Immature natural killer cell (primary cell): ENCODE data around the gene GAS6. TPM values are rescaled to one million over a fixed set of nuclear protein-coding genes. Genes with fewer than 3 reads are reported as not detected.

Experiments
- DNase-seq, 3 donors: peaks; one replicate each; pipeline ENCODE4 v3.0.0; 2022; ENCODE audit warnings: mixed read lengths in 1 of 3
- H3K27ac Mint-ChIP-seq, 6 donors: one replicate each; pipeline ENCODE4 v1.8.0; 2020; ENCODE audit warnings: mixed read lengths in 6 of 6, mild to moderate bottlenecking in 5 of 6, inconsistent platforms in 4 of 6, moderate library complexity in 3 of 6
- H3K27me3 Mint-ChIP-seq, 3 donors: one replicate each; pipeline ENCODE4 v1.8.0; 2020 to 2021; ENCODE audit warnings: low read depth in 3 of 3, mild to moderate bottlenecking in 3 of 3, mixed read lengths in 3 of 3, moderate library complexity in 3 of 3, inconsistent platforms in 1 of 3
- H3K36me3 Mint-ChIP-seq, 3 donors: one replicate each; pipeline ENCODE4 v1.8.0; 2020; ENCODE audit warnings: mixed read lengths in 3 of 3, inconsistent platforms in 2 of 3, mild to moderate bottlenecking in 2 of 3
- H3K4me1 Mint-ChIP-seq, 2 donors: one replicate each; pipeline ENCODE4 v1.8.0; 2020; ENCODE audit warnings: inconsistent platforms in 2 of 2, mild to moderate bottlenecking in 2 of 2, mixed read lengths in 2 of 2, moderate library complexity in 1 of 2
- H3K4me3 Mint-ChIP-seq, 5 donors: one replicate each; pipeline ENCODE4 v1.8.0; 2020; ENCODE audit warnings: mild to moderate bottlenecking in 5 of 5, mixed read lengths in 5 of 5, inconsistent platforms in 3 of 5, moderate library complexity in 3 of 5
- H3K9me3 Mint-ChIP-seq, 6 donors: one replicate each; pipeline ENCODE4 v1.8.0; 2020; ENCODE audit warnings: mild to moderate bottlenecking in 6 of 6, mixed read lengths in 6 of 6, inconsistent platforms in 4 of 6, moderate library complexity in 3 of 6
- polyA plus RNA-seq, 3 donors: library from polyadenylated mRNA; unstranded; fragments of 300-500 nt; fragmentation: Illumina TruSeq; gene quantifications; one replicate each; pipeline ENCODE4 v1.2.3, GENCODE V29; 2021

The GAS6 gene
- polyA plus RNA-seq, 3 donors from 2014 or later, result 1.0 to 1.2 TPM; not detected in 1

- H3K27ac Mint-ChIP-seq, result no peak overlapping the region
- H3K4me3 Mint-ChIP-seq, result no peak overlapping the region
- DNase-seq, result no peak
- peaks cover 31 to 35% of the 10 kb centered on the region in 2 donors for H3K4me1 Mint-ChIP-seq
- peaks cover 0 to 1% (median 0%) of the 10 kb centered on the region in 6 donors for H3K9me3 Mint-ChIP-seq
- H3K27me3 Mint-ChIP-seq, result peaks cover 10 to 33% (median 27%) of the 10 kb centered on the region in 3 donors
- H3K36me3 Mint-ChIP-seq, result no peaks in the 10 kb centered on the region
Measured at GRCh38 chr13:113882716-113883115, 18.8 kb upstream of the GAS6 start.

GRCh38 chr13:113882267-113882630 lies 18.4 kb upstream of the GAS6 start:
- DNase-seq, result no peak
- Mint-ChIP-seq H3K27me3 (peaks cover 14 to 37% (median 32%) of the 10 kb centered on the region in 3 donors), H3K27ac (no peak overlapping the region), H3K4me1 (peaks cover 31 to 40% of the 10 kb centered on the region in 2 donors), H3K9me3 (peaks cover 0 to 2% (median 0%) of the 10 kb centered on the region in 6 donors), H3K36me3 (no peaks in the 10 kb centered on the region), H3K4me3 (no peak overlapping the region)

- H3K9me3 Mint-ChIP-seq, result peaks cover 3 to 5% (median 3%) of the 10 kb centered on the region in 6 donors
- no peaks in the 10 kb centered on the region for H3K36me3 Mint-ChIP-seq
- H3K27ac Mint-ChIP-seq, result peak overlapping the region in 4 of 6 donors; percentile 55 to 83 (median 64)
- peak overlapping the region; percentile 39 to 76 (median 55) for H3K4me3 Mint-ChIP-seq
- no peak for DNase-seq
- H3K4me1 Mint-ChIP-seq, result peaks cover 36 to 45% of the 10 kb centered on the region in 2 donors
- H3K27me3 Mint-ChIP-seq, result peaks cover 19 to 42% (median 37%) of the 10 kb centered on the region in 3 donors
Measured at GRCh38 chr13:113881614-113882266, 17.9 kb upstream of the GAS6 start.

- Mint-ChIP-seq H3K4me3 (peak overlapping the region; percentile 39 to 76 (median 55)), H3K9me3 (peaks cover 10 to 13% (median 11%) of the 10 kb centered on the region in 6 donors), H3K36me3 (peaks cover 0 to 2% (median 0%) of the 10 kb centered on the region in 3 donors), H3K27me3 (peaks cover 27 to 45% (median 45%) of the 10 kb centered on the region in 3 donors), H3K4me1 (peaks cover 43 to 49% of the 10 kb centered on the region in 2 donors), H3K27ac (peak overlapping the region in 5 of 6 donors; percentile 55 to 84 (median 71))
- peak; percentile 65 to 67 (median 66) for DNase-seq
Measured at GRCh38 chr13:113880651-113881611, 17.1 kb upstream of the GAS6 start.

DNA sequence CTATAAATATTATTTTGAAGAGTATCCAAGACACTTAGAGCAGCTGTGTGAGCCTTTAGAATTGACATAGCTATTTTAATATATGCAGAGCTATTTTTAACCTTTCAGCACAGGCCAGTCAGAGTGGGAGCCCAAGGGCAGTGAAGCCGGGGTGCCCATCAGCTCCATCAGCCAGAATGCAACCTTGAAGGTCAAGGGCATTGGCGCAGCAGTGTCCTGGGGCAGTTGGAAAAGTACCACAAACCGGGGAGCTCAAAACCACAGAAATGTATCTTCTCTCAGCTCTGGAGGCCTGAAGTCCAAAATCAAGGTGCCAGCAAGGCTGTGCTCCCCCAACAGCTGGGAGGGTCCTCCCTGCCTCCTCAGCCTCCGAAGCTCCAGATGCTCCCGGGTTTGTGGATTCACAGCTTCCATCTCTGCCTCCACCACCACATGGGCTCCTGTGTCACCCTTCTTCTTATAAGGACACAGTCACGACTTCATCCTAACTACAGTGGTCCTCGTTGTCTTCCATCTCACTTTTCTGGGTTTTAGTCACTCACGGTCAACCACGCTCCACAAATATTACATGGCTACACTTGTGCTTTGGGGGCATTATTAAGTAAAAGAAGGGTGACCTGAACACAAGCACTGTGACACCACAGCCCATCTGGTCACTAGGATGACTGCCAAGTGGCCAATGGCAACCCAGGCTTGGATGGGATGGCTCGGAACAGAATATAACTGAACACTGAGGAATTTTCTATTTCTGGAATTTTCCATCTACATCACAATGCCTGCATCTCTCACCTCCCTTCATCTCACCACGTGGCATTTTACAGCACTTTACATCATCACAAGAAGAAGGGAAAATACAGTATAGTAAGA lies 15.9 kb upstream of the GAS6 start:
- H3K4me1 Mint-ChIP-seq, result peaks cover 49 to 56% of the 10 kb centered on the region in 2 donors
- H3K27me3 Mint-ChIP-seq, result peaks cover 39 to 56% (median 55%) of the 10 kb centered on the region in 3 donors
- H3K9me3 Mint-ChIP-seq, result peaks cover 13 to 18% (median 15%) of the 10 kb centered on the region in 6 donors
- no peak for DNase-seq
- peaks cover 0 to 3% (median 0%) of the 10 kb centered on the region in 3 donors for H3K36me3 Mint-ChIP-seq
- H3K4me3 Mint-ChIP-seq, result no peak overlapping the region
- H3K27ac Mint-ChIP-seq, result peak overlapping the region in 1 of 6 donors; percentile 57

GRCh38 chr13:113879017-113879416 lies 15.1 kb upstream of the GAS6 start:
- DNase-seq, result no peak
- Mint-ChIP-seq H3K36me3 (peaks cover 0 to 3% (median 0%) of the 10 kb centered on the region in 3 donors), H3K9me3 (peaks cover 13 to 18% (median 15%) of the 10 kb centered on the region in 6 donors), H3K27ac (peak overlapping the region in 3 of 6 donors; percentile 53 to 99 (median 77)), H3K4me1 (peaks cover 49 to 56% of the 10 kb centered on the region in 2 donors), H3K4me3 (peak overlapping the region in 2 of 5 donors; percentile 30 to 55), H3K27me3 (peaks cover 39 to 61% (median 60%) of the 10 kb centered on the region in 3 donors)

GRCh38 chr13:113877149-113877990 lies 13.5 kb upstream of the GAS6 start:
- DNase-seq, result no peak
- peaks cover 14 to 18% (median 15%) of the 10 kb centered on the region in 6 donors for H3K9me3 Mint-ChIP-seq
- H3K36me3 Mint-ChIP-seq, result peaks cover 0 to 3% (median 0%) of the 10 kb centered on the region in 3 donors
- H3K27ac Mint-ChIP-seq, result peak overlapping the region; percentile 91 to 99 (median 96)
- H3K27me3 Mint-ChIP-seq, result peaks cover 42 to 77% (median 71%) of the 10 kb centered on the region in 3 donors
- peaks cover 46 to 50% of the 10 kb centered on the region in 2 donors for H3K4me1 Mint-ChIP-seq
- peak overlapping the region in 4 of 5 donors; percentile 8 to 81 (median 48) for H3K4me3 Mint-ChIP-seq

DNA sequence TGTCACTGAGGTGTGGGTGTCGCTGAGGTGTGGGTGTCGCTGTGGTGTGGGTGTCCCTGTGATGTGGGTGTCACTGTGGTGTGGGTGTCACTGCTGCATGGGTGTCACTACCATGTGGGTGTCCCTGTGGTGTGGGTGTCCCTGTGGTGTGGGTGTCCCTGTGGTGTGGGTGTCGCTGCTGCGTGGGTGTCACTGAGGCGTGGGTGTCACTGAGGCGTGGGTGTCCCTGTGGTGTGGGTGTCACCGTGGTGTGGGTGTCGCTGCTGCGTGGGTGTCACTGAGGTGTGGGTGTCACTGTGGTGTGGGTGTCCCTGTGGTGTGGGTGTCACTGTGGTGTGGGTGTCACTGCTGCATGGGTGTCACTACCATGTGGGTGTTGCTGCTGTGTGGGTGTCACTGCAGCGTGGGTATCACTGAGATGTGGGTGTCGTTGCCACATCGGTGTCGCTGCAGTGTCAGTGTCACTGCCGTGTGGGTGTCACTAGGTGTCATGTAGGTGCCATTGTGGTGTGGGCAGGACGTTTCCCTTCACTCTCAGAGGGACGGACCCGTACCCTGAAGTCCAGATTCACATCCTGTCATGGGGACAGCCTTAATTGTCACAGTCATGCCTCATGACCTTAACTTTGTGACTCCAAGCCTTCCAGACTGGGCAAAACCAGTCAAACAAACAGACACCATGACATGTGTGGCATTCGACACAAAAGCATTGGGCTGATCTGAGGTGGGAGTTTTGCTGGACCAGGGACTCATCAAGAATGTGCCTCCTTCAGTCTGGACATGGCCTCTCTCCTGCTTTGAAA lies 12.7 kb upstream of the GAS6 start:
- Mint-ChIP-seq H3K27me3 (peaks cover 43 to 77% (median 75%) of the 10 kb centered on the region in 3 donors), H3K4me3 (peak overlapping the region; percentile 54 to 84 (median 81)), H3K36me3 (peaks cover 0 to 3% (median 0%) of the 10 kb centered on the region in 3 donors), H3K4me1 (peaks cover 38 to 41% of the 10 kb centered on the region in 2 donors), H3K9me3 (peaks cover 14 to 18% (median 15%) of the 10 kb centered on the region in 6 donors), H3K27ac (peak overlapping the region; percentile 91 to 99 (median 96))
- DNase-seq, result peak; percentile 59 to 75 (median 69)

- Mint-ChIP-seq H3K9me3 (peaks cover 14 to 18% (median 15%) of the 10 kb centered on the region in 6 donors), H3K36me3 (peaks cover 0 to 3% (median 0%) of the 10 kb centered on the region in 3 donors), H3K4me1 (peaks cover 31 to 35% of the 10 kb centered on the region in 2 donors), H3K27me3 (peaks cover 43 to 84% (median 72%) of the 10 kb centered on the region in 3 donors), H3K4me3 (peak overlapping the region; percentile 41 to 84 (median 81)), H3K27ac (peak overlapping the region; percentile 91 to 99 (median 96))
- DNase-seq, result peak; percentile 66 to 77 (median 76)
Measured at GRCh38 chr13:113875837-113876281, 12.0 kb upstream of the GAS6 start.

DNA sequence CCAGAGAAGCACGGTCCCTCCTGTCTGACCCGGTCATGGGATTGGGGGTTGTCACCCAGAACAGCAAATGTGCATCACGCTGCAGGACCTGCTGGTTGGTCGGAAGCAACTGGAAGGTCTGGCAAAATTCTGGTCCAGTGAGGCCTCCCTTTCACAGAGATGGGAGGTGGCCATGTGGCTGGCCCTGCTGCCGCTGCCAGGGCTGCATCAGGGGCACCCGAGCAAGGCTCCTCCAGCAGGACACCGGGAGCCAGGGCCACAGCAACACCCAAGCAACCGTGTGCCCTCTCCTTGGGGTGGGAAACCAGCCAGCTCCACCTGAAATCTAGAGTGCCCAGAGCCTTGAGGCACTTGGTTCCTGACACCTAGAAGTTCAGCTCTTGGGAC lies 11.5 kb upstream of the GAS6 start:
- Mint-ChIP-seq H3K9me3 (peaks cover 14 to 18% (median 15%) of the 10 kb centered on the region in 6 donors), H3K4me3 (peak overlapping the region in 4 of 5 donors; percentile 41 to 84 (median 81)), H3K27me3 (peaks cover 43 to 86% (median 71%) of the 10 kb centered on the region in 3 donors), H3K36me3 (peaks cover 0 to 3% (median 0%) of the 10 kb centered on the region in 3 donors), H3K27ac (peak overlapping the region; percentile 91 to 99 (median 96)), H3K4me1 (peaks cover 27 to 30% of the 10 kb centered on the region in 2 donors)
- no peak for DNase-seq
